IgD-negative memory B cell (primary cell): ENCODE measurements around the gene NXF1. TPM values are rescaled to one million over a fixed set of nuclear protein-coding genes. Genes with fewer than 3 reads are reported as not detected.
"Not testable (repeated sequence)": the region's sequence is repeated elsewhere in the genome, so short reads cannot be mapped to it uniquely, and the experiment has no call there.

ENCODE experiments used
- H3K27ac Mint-ChIP-seq, 3 donors: one replicate each; pipeline ENCODE4 v1.8.0; 2020 to 2022; ENCODE audit warnings: mild to moderate bottlenecking in 3 of 3, mixed read lengths in 3 of 3, moderate library complexity in 1 of 3
- H3K27me3 Mint-ChIP-seq: one replicate; pipeline ENCODE4 v1.8.0; 2021; ENCODE audit warnings: mixed read lengths
- H3K36me3 Mint-ChIP-seq: one replicate; pipeline ENCODE4 v1.8.0; 2020; ENCODE audit warnings: mild to moderate bottlenecking, mixed read lengths
- H3K4me1 Mint-ChIP-seq, 3 donors: one replicate each; pipeline ENCODE4 v1.8.0; 2020 to 2022; ENCODE audit warnings: mixed read lengths in 3 of 3, mild to moderate bottlenecking in 1 of 3
- H3K4me3 Mint-ChIP-seq, 4 donors: one replicate each; pipeline ENCODE4 v1.8.0; 2020 to 2022; ENCODE audit warnings: mild to moderate bottlenecking in 4 of 4, mixed read lengths in 4 of 4, moderate library complexity in 3 of 4
- H3K9me3 Mint-ChIP-seq, 3 donors: one replicate each; pipeline ENCODE4 v1.8.0; 2020 to 2021; ENCODE audit warnings: mixed read lengths in 3 of 3, mild to moderate bottlenecking in 1 of 3
- polyA plus RNA-seq: library from polyadenylated mRNA; unstranded; fragments of 300-500 nt; fragmentation: Illumina TruSeq; gene quantifications from one replicate; pipeline ENCODE4 v1.2.3, GENCODE V29; 2021

NXF1 gene
- 67.6 TPM for polyA plus RNA-seq

DNA sequence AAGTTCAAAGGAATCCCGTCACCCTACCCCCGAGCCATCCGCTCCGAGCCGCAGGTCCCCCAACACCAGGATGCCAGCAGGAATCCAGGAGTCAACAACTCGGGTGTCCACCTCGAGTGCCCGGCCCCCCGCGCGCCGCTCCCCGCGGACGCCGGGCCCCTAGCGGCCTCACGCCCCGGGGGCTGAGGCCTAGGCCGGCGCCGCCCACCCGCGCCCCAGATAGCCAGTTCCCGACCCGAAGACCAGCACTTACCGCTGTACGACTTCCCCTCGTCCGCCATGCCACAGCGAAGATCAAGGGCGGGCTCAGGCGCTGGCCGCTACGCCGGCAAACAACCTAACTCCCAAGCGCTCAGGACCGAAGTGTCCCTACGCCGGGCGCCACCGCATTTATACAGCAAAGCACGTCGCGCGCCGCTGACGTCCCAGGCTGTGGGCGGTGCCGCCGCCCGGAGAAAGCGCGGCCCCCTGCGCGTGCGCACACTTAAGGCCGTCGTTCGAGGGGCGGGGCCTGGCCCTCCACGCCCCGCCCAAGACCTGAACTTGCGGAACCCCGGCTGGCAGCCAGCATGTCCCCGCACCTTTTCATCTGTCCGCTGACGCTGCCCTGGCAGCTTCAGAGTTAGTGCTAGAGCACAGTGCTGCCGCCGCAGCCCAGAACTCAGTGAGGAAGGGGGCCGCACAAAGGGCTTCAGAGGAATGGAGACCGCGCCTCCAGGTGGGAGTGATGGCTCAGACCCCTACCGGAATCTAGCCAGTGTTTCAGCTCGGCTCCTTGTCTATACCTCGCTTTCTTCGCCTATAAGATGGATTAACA is at the start of gene NXF1:
TSS of gene NXF1 (minus strand) at position 365 of the 817 bp plus-strand sequence. CDS start at position 281, 84 bp downstream.
- Mint-ChIP-seq H3K27ac (peak within 1 kb of the TSS; percentile 97 to 99 (median 98)), H3K4me1 (peaks cover 13 to 15% (median 13%) of the 10 kb centered on the region in 3 donors), H3K9me3 (no peaks in the 10 kb centered on the region), H3K36me3 (peaks cover 6% of the 10 kb centered on the region), H3K27me3 (no peaks in the 10 kb centered on the region), H3K4me3 (peak within 1 kb of the TSS; percentile 98 to 99 (median 98))

GRCh38 chr11:62854013-62854824 is 49.0 kb upstream of the NXF1 start:
- H3K36me3 Mint-ChIP-seq = no peaks in the 10 kb centered on the region
- H3K9me3 Mint-ChIP-seq = no peaks in the 10 kb centered on the region
- peak overlapping the region; percentile 97 to 99 (median 98) for H3K4me3 Mint-ChIP-seq
- peak overlapping the region; percentile 89 to 99 (median 98) for H3K27ac Mint-ChIP-seq
- no peaks in the 10 kb centered on the region for H3K27me3 Mint-ChIP-seq
- H3K4me1 Mint-ChIP-seq = peaks cover 30 to 43% (median 40%) of the 10 kb centered on the region in 3 donors

DNA sequence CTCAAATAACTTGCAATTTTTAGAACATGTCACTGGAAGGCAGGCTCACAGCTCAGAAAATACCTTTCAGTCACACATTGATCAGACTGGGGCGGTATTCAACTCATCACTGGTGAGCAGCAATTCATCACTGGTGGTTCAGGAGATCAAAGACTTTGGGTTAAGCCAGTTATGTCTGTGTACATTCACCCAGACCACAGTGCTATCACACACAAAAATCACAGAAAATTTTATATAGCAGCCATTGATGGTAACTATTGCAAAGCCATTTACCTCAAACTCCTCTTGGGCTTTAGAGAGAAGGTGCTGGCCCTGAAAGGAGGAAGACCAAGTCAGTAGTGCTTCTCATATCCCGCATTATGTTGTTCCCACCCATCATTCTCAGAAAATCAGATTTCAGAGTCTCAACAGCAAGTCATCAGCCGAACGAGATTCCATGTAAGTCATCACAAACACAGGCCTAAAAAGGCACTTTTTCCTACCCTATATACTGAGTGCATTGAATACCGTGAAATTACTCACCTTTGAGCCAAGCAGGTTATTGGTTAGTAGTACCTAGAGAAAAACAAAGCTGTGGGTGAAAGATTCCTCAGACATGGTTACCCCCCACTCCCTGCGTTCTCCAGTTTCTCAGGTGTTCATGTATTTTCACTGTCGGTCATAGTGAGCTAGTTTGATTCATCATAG is 48.2 kb upstream of the NXF1 start:
- H3K27me3 Mint-ChIP-seq = no peaks in the 10 kb centered on the region
- H3K36me3 Mint-ChIP-seq = no peaks in the 10 kb centered on the region
- peak overlapping the region; percentile 97 to 99 (median 98) for H3K4me3 Mint-ChIP-seq
- peak overlapping the region; percentile 86 to 99 (median 89) for H3K27ac Mint-ChIP-seq
- peaks cover 30 to 45% (median 43%) of the 10 kb centered on the region in 3 donors for H3K4me1 Mint-ChIP-seq
- H3K9me3 Mint-ChIP-seq = no peaks in the 10 kb centered on the region

DNA sequence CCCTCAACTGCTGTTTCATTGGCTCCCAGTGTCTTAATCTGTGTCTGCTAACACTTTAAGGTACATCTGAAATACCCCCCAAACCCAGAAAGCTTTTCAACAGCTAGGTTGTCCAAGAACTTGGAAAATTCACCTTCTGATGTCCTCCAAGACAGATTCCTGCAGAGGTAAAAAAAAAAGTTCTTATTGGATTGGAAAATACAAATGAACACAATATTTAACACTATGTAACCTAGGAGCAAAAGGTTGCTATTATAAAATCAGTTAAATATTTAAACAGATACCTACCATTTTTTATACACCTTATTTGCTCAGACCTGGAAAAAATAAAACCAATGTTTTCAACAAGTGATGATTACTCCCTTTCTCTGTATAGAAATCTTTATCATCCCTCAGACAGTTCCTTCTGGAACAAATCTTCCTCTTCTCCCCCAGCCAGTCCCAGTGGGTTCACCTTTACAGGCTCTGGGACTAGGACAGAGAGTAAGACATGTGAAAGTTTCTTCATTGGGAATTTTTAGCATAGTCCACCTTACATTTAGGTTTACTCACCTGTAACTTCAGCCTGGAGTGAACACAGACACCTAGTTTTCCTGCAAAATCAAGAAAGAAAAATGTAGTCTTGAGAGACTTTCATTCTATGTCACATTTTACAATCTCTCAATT is 47.4 kb upstream of the NXF1 start:
- H3K36me3 Mint-ChIP-seq = no peaks in the 10 kb centered on the region
- no peaks in the 10 kb centered on the region for H3K27me3 Mint-ChIP-seq
- peaks cover 26 to 43% (median 41%) of the 10 kb centered on the region in 3 donors for H3K4me1 Mint-ChIP-seq

DNA sequence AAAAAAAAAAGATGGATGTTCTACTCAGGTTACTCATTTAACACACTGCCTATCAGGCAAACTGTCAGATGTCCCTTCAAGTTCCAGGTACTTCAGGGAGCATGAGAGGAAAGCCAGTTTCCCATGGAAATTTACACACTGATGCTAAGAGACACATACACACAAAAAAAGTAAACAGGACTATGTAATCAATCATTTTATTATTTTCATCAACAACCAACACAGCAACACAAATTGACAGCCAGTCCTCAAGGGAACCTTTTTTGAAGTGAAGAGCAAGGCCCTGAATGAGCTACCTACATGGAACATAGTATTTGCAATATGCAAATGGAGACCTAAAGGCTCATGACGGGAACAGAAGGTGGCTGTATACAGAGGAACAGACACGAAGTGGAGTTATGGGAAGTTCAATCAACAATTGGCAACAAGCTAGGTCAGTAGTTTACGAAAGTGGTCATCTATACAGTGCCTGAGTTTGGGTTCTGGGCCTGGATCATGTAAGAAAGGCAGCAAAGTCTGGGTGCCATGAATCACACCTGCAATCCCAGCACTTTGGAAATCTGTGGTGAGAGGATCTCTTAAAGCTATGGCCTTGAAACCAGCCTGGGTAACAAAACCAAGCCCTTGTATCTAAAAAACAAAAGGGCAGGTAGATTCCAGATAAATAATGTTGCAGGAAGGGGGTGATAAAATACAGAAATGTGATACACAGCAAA is 46.7 kb upstream of the NXF1 start:
- Mint-ChIP-seq H3K9me3 (no peaks in the 10 kb centered on the region), H3K27ac (peak overlapping the region; percentile 77 to 92 (median 88)), H3K4me3 (peak overlapping the region; percentile 0 to 86 (median 52)), H3K27me3 (no peaks in the 10 kb centered on the region), H3K4me1 (peaks cover 21 to 43% (median 40%) of the 10 kb centered on the region in 3 donors), H3K36me3 (no peaks in the 10 kb centered on the region)

More for the DNA sequence above, 47.4 kb upstream of the NXF1 start:
- peak overlapping the region in 2 of 3 donors; percentile 50 to 92 for H3K27ac Mint-ChIP-seq
- peak overlapping the region in 3 of 4 donors; percentile 12 to 97 (median 82) for H3K4me3 Mint-ChIP-seq
- H3K9me3 Mint-ChIP-seq = no peaks in the 10 kb centered on the region

- Mint-ChIP-seq H3K9me3 (no peaks in the 10 kb centered on the region), H3K27ac (peak overlapping the region; percentile 53 to 92 (median 88)), H3K36me3 (no peaks in the 10 kb centered on the region), H3K4me1 (peaks cover 21 to 43% (median 37%) of the 10 kb centered on the region in 3 donors), H3K4me3 (peak overlapping the region; percentile 0 to 86 (median 52)), H3K27me3 (no peaks in the 10 kb centered on the region)
Observed at GRCh38 chr11:62850911-62851806, 45.9 kb upstream of the NXF1 start.

GRCh38 chr11:62847767-62848314 is 42.6 kb upstream of the NXF1 start:
- Mint-ChIP-seq H3K4me1 (peaks cover 7 to 16% (median 13%) of the 10 kb centered on the region in 3 donors), H3K36me3 (no peaks in the 10 kb centered on the region), H3K9me3 (no peaks in the 10 kb centered on the region), H3K27ac (peak overlapping the region in 1 of 3 donors; percentile 51), H3K4me3 (peak overlapping the region in 1 of 4 donors; percentile 11), H3K27me3 (no peaks in the 10 kb centered on the region)

DNA sequence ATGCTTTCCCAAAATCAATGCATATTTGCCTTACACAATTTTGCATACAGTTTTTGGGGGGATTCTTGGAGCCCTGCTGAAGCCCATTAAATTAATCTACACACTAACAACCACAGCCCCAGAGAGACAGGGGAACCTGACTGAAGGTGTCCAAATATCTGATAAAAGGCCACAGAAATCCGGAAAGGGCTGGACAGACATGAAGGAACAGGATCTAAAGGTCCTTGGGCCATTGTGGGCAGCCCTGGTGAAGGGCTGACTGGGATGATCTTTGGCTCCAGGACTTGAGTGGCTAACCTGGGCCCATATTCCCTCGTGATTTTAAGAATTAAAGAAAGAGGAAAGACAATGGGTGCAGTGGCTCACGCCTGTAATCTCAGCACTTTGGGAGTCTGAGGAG is 40.9 kb upstream of the NXF1 start:
- no peak overlapping the region for H3K27ac Mint-ChIP-seq
- no peak overlapping the region for H3K4me3 Mint-ChIP-seq
- H3K4me1 Mint-ChIP-seq = peaks cover 0 to 4% (median 3%) of the 10 kb centered on the region in 3 donors

GRCh38 chr11:62844154-62844553 is 38.9 kb upstream of the NXF1 start:
- Mint-ChIP-seq H3K27me3 (no peaks in the 10 kb centered on the region), H3K36me3 (no peaks in the 10 kb centered on the region), H3K27ac (no peak overlapping the region)

More for the DNA sequence above, 40.9 kb upstream of the NXF1 start:
- no peaks in the 10 kb centered on the region for H3K36me3 Mint-ChIP-seq
- no peaks in the 10 kb centered on the region for H3K9me3 Mint-ChIP-seq
- H3K27me3 Mint-ChIP-seq = no peaks in the 10 kb centered on the region

DNA sequence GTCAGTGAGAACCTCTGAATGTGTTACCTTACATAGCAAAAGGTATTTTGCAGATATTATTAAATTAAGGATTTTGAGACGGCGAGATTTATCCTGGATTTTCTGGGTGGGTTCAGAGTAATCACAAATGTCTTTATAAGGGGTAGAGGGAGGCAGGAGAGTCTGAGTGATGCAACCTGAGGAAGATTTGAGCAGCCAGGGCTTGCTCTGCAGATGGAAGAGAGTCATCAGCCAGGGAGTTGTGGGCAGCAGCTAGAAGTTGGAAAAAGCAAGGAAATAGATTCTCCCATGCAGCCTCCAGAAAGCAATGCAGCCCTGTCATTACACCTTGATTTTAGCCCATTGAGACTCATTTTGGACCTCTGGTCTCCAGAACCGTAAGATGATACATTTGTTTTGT is 38.2 kb upstream of the NXF1 start:
- peak overlapping the region in 1 of 3 donors; percentile 53 for H3K27ac Mint-ChIP-seq
- no peaks in the 10 kb centered on the region for H3K36me3 Mint-ChIP-seq
- H3K4me1 Mint-ChIP-seq = peaks cover 3 to 11% (median 6%) of the 10 kb centered on the region in 3 donors
- H3K27me3 Mint-ChIP-seq = no peaks in the 10 kb centered on the region
- H3K9me3 Mint-ChIP-seq = no peaks in the 10 kb centered on the region
- no peak overlapping the region for H3K4me3 Mint-ChIP-seq

More at GRCh38 chr11:62844154-62844553, 38.9 kb upstream of the NXF1 start:
- Mint-ChIP-seq H3K4me3 (peak overlapping the region in 1 of 4 donors; percentile 57), H3K4me1 (peaks cover 3 to 14% (median 5%) of the 10 kb centered on the region in 3 donors), H3K9me3 (no peaks in the 10 kb centered on the region)

GRCh38 chr11:62842891-62843290 is 37.7 kb upstream of the NXF1 start:
- H3K36me3 Mint-ChIP-seq, H3K27me3 Mint-ChIP-seq, H3K9me3 Mint-ChIP-seq, H3K27ac Mint-ChIP-seq: not testable (repeated sequence)
- H3K4me1 Mint-ChIP-seq = peaks cover 3 to 11% (median 6%) of the 10 kb centered on the region in 3 donors
- peak overlapping the region in 1 of 4 donors; percentile 60 for H3K4me3 Mint-ChIP-seq

- no peak overlapping the region for H3K27ac Mint-ChIP-seq
- no peaks in the 10 kb centered on the region for H3K27me3 Mint-ChIP-seq
- no peaks in the 10 kb centered on the region for H3K36me3 Mint-ChIP-seq
- H3K4me1 Mint-ChIP-seq = peaks cover 7 to 11% (median 10%) of the 10 kb centered on the region in 3 donors
- H3K4me3 Mint-ChIP-seq = no peak overlapping the region
- no peaks in the 10 kb centered on the region for H3K9me3 Mint-ChIP-seq
Observed at GRCh38 chr11:62842171-62842741, 37.0 kb upstream of the NXF1 start.
